Keratinocyte (primary cell): ENCODE data around the gene CLCN3. TPM values are rescaled to one million over a fixed set of nuclear protein-coding genes. Genes with fewer than 3 reads are reported as not detected.

Experiments
- DNase-seq: peaks from one replicate; pipeline ENCODE4 v3.0.0-alpha.2; 2011; ENCODE audit warnings: low read depth, missing footprints, low spot score
- FAIRE-seq: peaks from 2 replicates; lab custom pipeline; 2011; peaks lifted over from hg19 to GRCh38; lab: Jason Lieb, UNC
- H2AFZ ChIP-seq: 2 replicates; pipeline ENCODE4 v1.6.0; 2012; ENCODE audit warnings: low read length, control low read depth, inconsistent platforms; ENCODE audit not compliant: control insufficient read depth
- H3K27ac ChIP-seq: 2 replicates; pipeline ENCODE4 v1.5.1; 2011; ENCODE audit warnings: low read length; ENCODE audit not compliant: control insufficient read depth, insufficient read depth
- H3K27me3 ChIP-seq: 3 replicates; pipeline ENCODE4 v1.6.0; 2011; ENCODE audit warnings: low read length; ENCODE audit not compliant: control insufficient read depth, insufficient read depth; ENCODE audit errors: extremely low read depth
- H3K36me3 ChIP-seq, 2 experiments: 2 replicates in 1 of 2; 3 replicates in 1 of 2; pipeline ENCODE4 v1.5.1; 2011; ENCODE audit warnings: low read length in 2 of 2, mild to moderate bottlenecking in 1 of 2; ENCODE audit not compliant: control insufficient read depth in 2 of 2, insufficient read depth in 2 of 2; ENCODE audit errors: extremely low read depth in 1 of 2
- H3K4me1 ChIP-seq: 3 replicates; pipeline ENCODE4 v1.5.1; 2011; ENCODE audit warnings: low read length; ENCODE audit not compliant: control insufficient read depth, insufficient read depth; ENCODE audit errors: extremely low read depth
- H3K4me2 ChIP-seq: 3 replicates; pipeline ENCODE4 v1.6.0; 2011; ENCODE audit warnings: low read depth, low read length; ENCODE audit not compliant: control insufficient read depth, insufficient read depth; ENCODE audit errors: extremely low read depth
- H3K4me3 ChIP-seq, 3 experiments: fragments of 200-600 bp in 1 of 3; sonication (generic) in 1 of 3; 2 replicates in 2 of 3; 3 replicates in 1 of 3; pipeline ENCODE4 v1.5.1; 2011 to 2016; ENCODE audit warnings: low read length in 3 of 3, mild to moderate bottlenecking in 3 of 3, control low read depth in 2 of 3, inconsistent platforms in 1 of 3, low read depth in 1 of 3, mixed read lengths in 1 of 3, mixed run types in 1 of 3, moderate library complexity in 1 of 3; ENCODE audit not compliant: control insufficient read depth in 2 of 3, insufficient read depth in 2 of 3; ENCODE audit errors: extremely low read depth in 1 of 3
- H3K79me2 ChIP-seq: 2 replicates; pipeline ENCODE4 v1.6.0; 2012; ENCODE audit warnings: low read length; ENCODE audit not compliant: control insufficient read depth, insufficient read depth
- H3K9ac ChIP-seq: 3 replicates; pipeline ENCODE4 v1.6.0; 2011; ENCODE audit warnings: low read length; ENCODE audit not compliant: control insufficient read depth, insufficient read depth; ENCODE audit errors: extremely low read depth
- H3K9me1 ChIP-seq: 3 replicates; pipeline ENCODE4 v1.6.0; 2011; ENCODE audit warnings: low read length; ENCODE audit not compliant: control insufficient read depth, insufficient read depth; ENCODE audit errors: extremely low read depth
- H3K9me3 ChIP-seq: 2 replicates; pipeline ENCODE4 v1.5.1; 2012; ENCODE audit warnings: low read depth, low read length; ENCODE audit not compliant: control insufficient read depth
- H4K20me1 ChIP-seq: 3 replicates; pipeline ENCODE4 v1.6.0; 2011; ENCODE audit warnings: low read length; ENCODE audit not compliant: control insufficient read depth, insufficient read depth; ENCODE audit errors: extremely low read depth
- CTCF ChIP-seq, 3 experiments: IDR thresholded peaks in 1 of 3; conservative IDR thresholded peaks in 1 of 3; optimal IDR thresholded peaks in 1 of 3; 2 replicates in 2 of 3; 3 replicates in 1 of 3; pipeline versions ENCODE3 to v1.5.1; 2011; ENCODE audit warnings: low read length in 3 of 3, mild to moderate bottlenecking in 3 of 3, moderate library complexity in 2 of 3, control low read depth in 1 of 3, inconsistent platforms in 1 of 3; ENCODE audit not compliant: insufficient read depth in 2 of 3; ENCODE audit errors: extremely low read depth in 1 of 3
- EZH2 ChIP-seq: IDR thresholded peaks from one replicate; pipeline ENCODE4 v1.6.1; 2012; ENCODE audit warnings: inconsistent platforms, mild to moderate bottlenecking, low read length, moderate library complexity
- dilution Hi-C: fragments of 300-500 bp; cut with MboI; formaldehyde crosslinking; loops from one replicate; pipeline ENCODE4 v1.7.0; 2020; ENCODE audit warnings: low sequenced_read_pairs; ENCODE audit not compliant: extremely low pct_ligation_motif_present
- polyA plus RNA-seq, 5 experiments: library from polyadenylated mRNA; depleted of rRNA in 3 of 5; stranded (reverse) in 3 of 5; stranded (forward) in 1 of 5; unstranded in 1 of 5; fragments of >200 nt; gene quantifications; 1 replicate in 1 of 5; 2 replicates in 3 of 5; 3 replicates in 1 of 5; pipeline versions ENCODE4 v1.2.1 to v1.2.3, GENCODE V29; 2011 to 2012; ENCODE audit warnings: missing spikeins in 2 of 5, low read depth in 1 of 5, low replicate concordance in 1 of 5

CLCN3 gene
- polyA plus RNA-seq, 1 donor (not counting 4 experiments of a cell fraction or from before 2014, with no cell fraction given), result 34.2 TPM

DNA sequence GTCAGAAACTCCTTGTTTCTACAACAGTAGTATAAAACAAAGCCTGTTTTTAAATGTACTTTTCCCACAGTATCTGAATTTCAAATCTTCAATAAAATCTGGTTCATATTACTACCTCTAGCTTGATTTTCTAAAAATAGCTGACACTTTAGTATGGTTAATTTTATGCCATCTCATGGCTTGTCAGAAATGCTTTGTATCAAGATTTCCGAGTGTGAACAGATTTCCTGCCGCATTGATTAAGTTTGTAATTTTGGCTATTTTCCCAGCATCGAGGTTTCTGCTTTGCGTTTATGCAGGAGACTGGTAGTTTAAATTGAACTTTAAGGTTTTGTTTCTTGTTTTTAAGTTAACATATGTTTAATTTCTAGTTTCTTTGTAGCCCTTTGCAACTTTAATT, 44.2 kb downstream of the CLCN3 start:
- Histone ChIP-seq H3K4me1 (no peaks in the 10 kb centered on the region), H3K27ac (no peak overlapping the region), H3K9ac (no peak overlapping the region), H3K9me1 (no peaks in the 10 kb centered on the region), H3K27me3 (no peaks in the 10 kb centered on the region), H3K9me3 (no peaks in the 10 kb centered on the region), H4K20me1 (no peaks in the 10 kb centered on the region), H2AFZ (no peak overlapping the region), H3K4me3 (no peak overlapping the region), H3K79me2 (peaks cover 15% of the 10 kb centered on the region), H3K36me3 (no peaks in the 10 kb centered on the region), H3K4me2 (no peak overlapping the region)
- FAIRE-seq (peak; percentile 34), DNase-seq (no peak)
- TF ChIP-seq CTCF (optimal IDR thresholded peaks at IDR 0.05 in 1 of 3, IDR thresholded peaks at IDR 0.05 in 1 of 3, conservative IDR thresholded peaks at IDR 0.05 in 1 of 3; ENCODE audit: extremely low read depth in 1 of 3, insufficient read depth in 2 of 3, low read length in 3 of 3) (no peak), EZH2 (no peak)
- dilution Hi-C loops, result no loop called here

- no peak for FAIRE-seq
- Histone ChIP-seq H3K36me3 (no peaks in the 10 kb centered on the region), H3K27me3 (no peaks in the 10 kb centered on the region), H4K20me1 (no peaks in the 10 kb centered on the region), H3K4me1 (no peaks in the 10 kb centered on the region), H3K4me2 (no peak overlapping the region), H3K27ac (no peak overlapping the region), H3K79me2 (peaks cover 15% of the 10 kb centered on the region), H3K4me3 (no peak overlapping the region), H3K9me3 (no peaks in the 10 kb centered on the region), H3K9me1 (no peaks in the 10 kb centered on the region), H3K9ac (no peak overlapping the region), H2AFZ (no peak overlapping the region)
- no peak for DNase-seq
- no peak for TF ChIP-seq EZH2
- TF ChIP-seq CTCF (optimal IDR thresholded peaks at IDR 0.05 in 1 of 3, IDR thresholded peaks at IDR 0.05 in 1 of 3, conservative IDR thresholded peaks at IDR 0.05 in 1 of 3; ENCODE audit: extremely low read depth in 1 of 3, insufficient read depth in 2 of 3, low read length in 3 of 3), result no peak
- dilution Hi-C loops, result no loop called here
Observed at GRCh38 chr4:169665046-169665737, 44.8 kb downstream of the CLCN3 start.
